ENCODE results near the gene NSD1. TPM values are rescaled to one million over a fixed set of nuclear protein-coding genes. Genes with fewer than 3 reads are reported as not detected.

Gene NSD1
- total and polyA plus RNA-seq, 2 experiments from 2014 or later = 26.6 to 28.8 TPM

GRCh38 chr5:177271113-177271512 lies 137.5 kb downstream of the NSD1 start:
- Histone ChIP-seq H3K79me2 (peaks cover 3% of the 10 kb centered on the region), H3K27me3 (no peaks in the 10 kb centered on the region), H3K9me3 (ENCODE audit: low read depth) (no peaks in the 10 kb centered on the region), H3K4me3 (no peak overlapping the region), H3K4me2 (no peak overlapping the region), H4K20me1 (ENCODE audit: insufficient read depth, poor library complexity, severe bottlenecking) (no peaks in the 10 kb centered on the region), H3K36me3 (replicated peaks; ENCODE audit: insufficient read depth, low read depth) (peaks cover 5% of the 10 kb centered on the region), H2AFZ (no peak overlapping the region), H3K4me1 (ENCODE audit: insufficient read depth) (no peaks in the 10 kb centered on the region), H3K9me2 (replicated peaks; ENCODE audit: insufficient read depth) (no peaks in the 10 kb centered on the region), H3K27ac (no peak overlapping the region)
- WGBS (ENCODE audit: low lambda C conversion rate, missing lambda C conversion rate) = 93% methylated on average over 4 of the region's 4 CpGs
- TF ChIP-seq EZH2phosphoT487 (IDR thresholded peaks at IDR 0.05; ENCODE audit: low read depth, severe bottlenecking, unreplicated experiment) (no peak), EZH2 (IDR thresholded peaks at IDR 0.05; ENCODE audit: borderline replicate concordance) (no peak)
- TF ChIP-seq, protein P1, sequence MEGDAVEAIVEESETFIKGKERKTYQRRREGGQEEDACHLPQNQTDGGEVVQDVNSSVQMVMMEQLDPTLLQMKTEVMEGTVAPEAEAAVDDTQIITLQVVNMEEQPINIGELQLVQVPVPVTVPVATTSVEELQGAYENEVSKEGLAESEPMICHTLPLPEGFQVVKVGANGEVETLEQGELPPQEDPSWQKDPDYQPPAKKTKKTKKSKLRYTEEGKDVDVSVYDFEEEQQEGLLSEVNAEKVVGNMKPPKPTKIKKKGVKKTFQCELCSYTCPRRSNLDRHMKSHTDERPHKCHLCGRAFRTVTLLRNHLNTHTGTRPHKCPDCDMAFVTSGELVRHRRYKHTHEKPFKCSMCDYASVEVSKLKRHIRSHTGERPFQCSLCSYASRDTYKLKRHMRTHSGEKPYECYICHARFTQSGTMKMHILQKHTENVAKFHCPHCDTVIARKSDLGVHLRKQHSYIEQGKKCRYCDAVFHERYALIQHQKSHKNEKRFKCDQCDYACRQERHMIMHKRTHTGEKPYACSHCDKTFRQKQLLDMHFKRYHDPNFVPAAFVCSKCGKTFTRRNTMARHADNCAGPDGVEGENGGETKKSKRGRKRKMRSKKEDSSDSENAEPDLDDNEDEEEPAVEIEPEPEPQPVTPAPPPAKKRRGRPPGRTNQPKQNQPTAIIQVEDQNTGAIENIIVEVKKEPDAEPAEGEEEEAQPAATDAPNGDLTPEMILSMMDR (IDR thresholded peaks at IDR 0.05; ENCODE audit: poor library complexity) = no peak
- no peak for DNase-seq (ENCODE audit: low spot score)

GRCh38 chr5:177275883-177276282 lies 142.3 kb downstream of the NSD1 start:
- no peaks in the 10 kb centered on the region for H3K79me2 ChIP-seq
- H3K9me3 ChIP-seq (ENCODE audit: low read depth) = no peaks in the 10 kb centered on the region
- H3K9me2 ChIP-seq (replicated peaks; ENCODE audit: insufficient read depth) = no peaks in the 10 kb centered on the region
- DNase-seq (ENCODE audit: low spot score) = no peak
- no peak overlapping the region for H3K4me2 ChIP-seq
- no peak overlapping the region for H3K4me3 ChIP-seq
- H3K36me3 ChIP-seq (replicated peaks; ENCODE audit: insufficient read depth, low read depth) = peaks cover 5% of the 10 kb centered on the region
- no peaks in the 10 kb centered on the region for H3K4me1 ChIP-seq (ENCODE audit: insufficient read depth)
- no peak overlapping the region for H2AFZ ChIP-seq
- no peak overlapping the region for H3K27ac ChIP-seq
- WGBS (ENCODE audit: low lambda C conversion rate, missing lambda C conversion rate) = 97% methylated on average over 6 of the region's 6 CpGs
- no peaks in the 10 kb centered on the region for H4K20me1 ChIP-seq (ENCODE audit: insufficient read depth, poor library complexity, severe bottlenecking)
- TF ChIP-seq, protein P1 (IDR thresholded peaks at IDR 0.05; ENCODE audit: poor library complexity) = no peak
- TF ChIP-seq EZH2 (IDR thresholded peaks at IDR 0.05; ENCODE audit: borderline replicate concordance) (no peak), EZH2phosphoT487 (IDR thresholded peaks at IDR 0.05; ENCODE audit: low read depth, severe bottlenecking, unreplicated experiment) (no peak)
- no peaks in the 10 kb centered on the region for H3K27me3 ChIP-seq

- no peak for DNase-seq (ENCODE audit: low spot score)
- no peaks in the 10 kb centered on the region for H4K20me1 ChIP-seq (ENCODE audit: insufficient read depth, poor library complexity, severe bottlenecking)
- H3K4me3 ChIP-seq = no peak overlapping the region
- no peaks in the 10 kb centered on the region for H3K27me3 ChIP-seq
- no peaks in the 10 kb centered on the region for H3K9me2 ChIP-seq (replicated peaks; ENCODE audit: insufficient read depth)
- no peaks in the 10 kb centered on the region for H3K4me1 ChIP-seq (ENCODE audit: insufficient read depth)
- H3K27ac ChIP-seq = no peak overlapping the region
- no peak overlapping the region for H2AFZ ChIP-seq
- no peaks in the 10 kb centered on the region for H3K79me2 ChIP-seq
- TF ChIP-seq, protein P1 (IDR thresholded peaks at IDR 0.05; ENCODE audit: poor library complexity) = no peak
- TF ChIP-seq EZH2phosphoT487 (IDR thresholded peaks at IDR 0.05; ENCODE audit: low read depth, severe bottlenecking, unreplicated experiment) (no peak), EZH2 (IDR thresholded peaks at IDR 0.05; ENCODE audit: borderline replicate concordance) (no peak)
- no peaks in the 10 kb centered on the region for H3K9me3 ChIP-seq (ENCODE audit: low read depth)
- H3K36me3 ChIP-seq (replicated peaks; ENCODE audit: insufficient read depth, low read depth) = peaks cover 5% of the 10 kb centered on the region
- 84% methylated on average over 1 of the region's 1 CpG for WGBS (ENCODE audit: low lambda C conversion rate, missing lambda C conversion rate)
- H3K4me2 ChIP-seq = no peak overlapping the region
Observed at GRCh38 chr5:177276886-177277285, 143.3 kb downstream of the NSD1 start.

DNA sequence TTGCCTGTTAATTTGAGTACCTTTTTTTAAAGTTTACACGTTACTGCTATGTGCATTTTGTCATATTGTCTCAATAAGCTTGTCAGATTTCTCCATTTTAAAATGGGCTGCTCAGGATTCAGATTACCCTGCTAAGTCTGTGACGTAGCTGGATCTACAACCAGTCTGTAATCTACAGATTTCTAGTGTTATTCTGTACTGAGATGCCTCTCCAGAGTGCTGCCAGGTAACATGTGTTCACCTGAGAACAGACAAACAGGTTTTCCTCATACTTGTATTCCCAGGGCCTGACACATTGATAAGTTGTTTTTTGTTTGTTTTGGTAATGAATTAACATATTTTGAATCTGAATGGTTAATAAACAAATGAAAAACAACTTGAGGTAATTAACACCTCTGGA lies 154.6 kb downstream of the NSD1 start:
- WGBS (ENCODE audit: low lambda C conversion rate, missing lambda C conversion rate) = 95% methylated on average over 2 of the region's 2 CpGs
- H3K9me3 ChIP-seq (ENCODE audit: low read depth) = no peaks in the 10 kb centered on the region
- H3K27me3 ChIP-seq = no peaks in the 10 kb centered on the region
- no peak overlapping the region for H3K27ac ChIP-seq
- no peak overlapping the region for H2AFZ ChIP-seq
- no peaks in the 10 kb centered on the region for H4K20me1 ChIP-seq (ENCODE audit: insufficient read depth, poor library complexity, severe bottlenecking)
- H3K4me3 ChIP-seq = no peak overlapping the region
- DNase-seq (ENCODE audit: low spot score) = no peak
- H3K36me3 ChIP-seq (replicated peaks; ENCODE audit: insufficient read depth, low read depth) = peaks cover 4% of the 10 kb centered on the region
- TF ChIP-seq, protein P1 (IDR thresholded peaks at IDR 0.05; ENCODE audit: poor library complexity) = no peak
- TF ChIP-seq EZH2 (IDR thresholded peaks at IDR 0.05; ENCODE audit: borderline replicate concordance) = no peak
- no peak for TF ChIP-seq EZH2phosphoT487 (IDR thresholded peaks at IDR 0.05; ENCODE audit: low read depth, severe bottlenecking, unreplicated experiment)
- H3K4me1 ChIP-seq (ENCODE audit: insufficient read depth) = no peaks in the 10 kb centered on the region
- no peaks in the 10 kb centered on the region for H3K9me2 ChIP-seq (replicated peaks; ENCODE audit: insufficient read depth)
- H3K79me2 ChIP-seq = no peaks in the 10 kb centered on the region
- no peak overlapping the region for H3K4me2 ChIP-seq
